GM19397 (cell line): ENCODE data around the gene SCAF8.

Experiments used
- ATAC-seq: cut with Tn5 transposase; IDR thresholded peaks from one replicate; pipeline ENCODE4 v1.9.1; 2021; ENCODE audit warnings: mild to moderate bottlenecking, moderate library complexity; ENCODE audit not compliant: unreplicated experiment

Gene SCAF8

DNA sequence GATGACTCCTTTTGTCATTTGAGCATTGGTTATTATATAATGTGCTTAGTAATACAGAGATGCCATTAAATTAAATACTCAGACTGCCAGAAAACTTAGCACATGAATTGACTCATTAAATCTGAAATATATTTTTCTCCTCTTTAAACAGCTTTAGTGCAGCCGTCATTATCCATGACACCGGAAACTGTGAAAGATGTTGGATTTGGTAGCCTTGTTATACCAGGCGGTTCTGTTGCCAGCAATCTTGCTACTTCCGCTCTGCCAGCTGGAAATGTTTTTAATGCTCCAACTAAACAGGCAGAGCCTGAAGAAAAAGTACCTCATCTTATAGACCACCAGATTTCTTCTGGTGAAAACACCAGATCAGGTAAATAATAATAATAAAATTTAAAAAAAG is 97.6 kb downstream of the SCAF8 start:
- no peak for ATAC-seq

DNA sequence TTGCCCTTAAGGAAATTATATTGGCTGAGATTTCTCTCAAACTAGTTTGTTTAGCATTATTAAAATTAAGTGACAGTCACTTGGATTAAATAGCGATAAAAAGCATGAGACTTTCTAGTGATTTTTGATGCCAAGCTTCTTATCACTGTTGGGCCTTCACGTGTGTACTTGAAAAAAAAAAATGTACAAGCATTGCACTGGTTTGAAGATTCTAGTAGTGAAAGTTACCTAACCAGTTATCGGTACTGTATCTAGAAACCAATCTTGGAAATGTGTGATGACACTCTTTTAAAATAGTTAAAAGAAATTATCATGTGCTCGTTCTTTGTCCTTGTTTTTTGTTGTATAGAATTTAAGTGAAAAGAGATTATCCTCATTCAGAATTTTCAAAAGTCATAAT is 102.1 kb downstream of the SCAF8 start:
- no peak for ATAC-seq

DNA sequence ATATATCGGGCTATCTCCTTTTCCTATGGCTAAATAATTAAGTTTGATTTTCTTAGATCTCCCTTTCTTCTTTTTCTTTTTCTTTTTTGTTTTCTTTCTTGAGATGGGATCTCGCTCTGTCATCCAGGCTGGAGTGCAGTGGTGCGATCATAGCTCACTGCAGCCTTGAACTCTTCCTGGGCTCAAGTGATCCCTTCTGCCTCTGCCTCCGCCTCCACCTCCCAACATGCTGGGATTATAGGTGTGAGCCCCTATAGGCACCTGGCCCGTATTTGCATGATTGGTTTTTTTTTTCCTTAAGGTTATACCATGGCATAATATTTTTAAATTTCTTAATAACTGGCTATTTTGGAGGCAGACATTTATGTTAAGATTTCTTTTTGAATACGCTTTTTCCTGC is 106.3 kb downstream of the SCAF8 start:
- ATAC-seq: no peak

DNA sequence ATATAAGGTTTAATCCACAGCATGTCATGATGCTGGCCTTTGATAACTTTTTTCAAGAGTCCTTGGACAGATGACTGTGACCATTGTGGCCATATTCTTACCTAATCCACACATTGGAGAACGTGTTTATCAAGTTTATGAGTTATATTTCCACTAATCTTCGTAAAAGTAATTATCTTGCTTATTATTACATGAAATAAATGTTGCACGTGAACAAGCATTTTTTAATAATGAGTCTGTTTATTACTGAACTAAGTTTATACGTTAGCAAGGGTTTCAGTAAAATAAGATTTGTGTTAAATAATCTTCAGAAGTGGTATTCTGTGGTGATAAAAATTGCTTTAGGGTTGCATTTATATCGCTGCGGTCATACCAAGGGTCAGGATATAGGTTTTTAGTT is 107.1 kb downstream of the SCAF8 start:
- no peak for ATAC-seq

DNA sequence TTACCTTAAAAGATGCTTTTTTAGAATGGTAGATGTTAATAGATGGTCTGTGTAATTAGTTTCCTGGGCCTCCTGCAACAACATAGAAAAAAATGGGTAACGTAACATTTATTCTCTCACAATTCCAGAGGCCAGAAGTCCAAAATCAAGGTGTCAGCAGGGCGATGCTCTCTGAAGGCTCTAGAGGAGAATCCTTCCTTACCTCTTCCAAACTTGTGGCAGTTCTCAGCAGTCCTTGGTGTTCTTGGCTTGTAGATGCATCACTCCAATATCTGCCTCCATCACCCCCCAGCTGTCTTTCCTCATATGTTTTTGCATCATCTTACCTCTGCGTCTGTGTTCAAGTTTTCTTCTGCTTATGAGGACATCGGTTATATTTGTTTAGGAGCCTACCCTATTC is 107.9 kb downstream of the SCAF8 start:
- no peak for ATAC-seq

DNA sequence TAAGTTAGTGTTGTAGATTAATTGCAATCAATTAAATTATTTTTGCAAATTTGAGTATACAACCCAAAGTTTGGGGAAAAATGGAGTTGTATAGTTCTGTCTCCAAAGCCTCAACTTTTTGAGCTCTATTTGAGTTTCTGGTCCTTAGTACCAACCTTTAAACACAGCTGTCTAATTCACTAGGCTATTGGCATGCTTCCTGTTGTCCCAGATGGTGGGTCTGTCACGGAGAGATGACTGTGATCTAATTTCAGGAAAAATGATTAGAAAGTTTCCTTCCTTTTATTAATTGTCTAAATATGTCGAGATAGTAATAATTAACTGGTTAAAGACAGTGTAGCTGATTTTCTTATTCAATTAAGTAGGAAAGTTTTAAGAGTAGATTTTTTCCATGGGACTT is 109.6 kb downstream of the SCAF8 start:
- no peak for ATAC-seq

DNA sequence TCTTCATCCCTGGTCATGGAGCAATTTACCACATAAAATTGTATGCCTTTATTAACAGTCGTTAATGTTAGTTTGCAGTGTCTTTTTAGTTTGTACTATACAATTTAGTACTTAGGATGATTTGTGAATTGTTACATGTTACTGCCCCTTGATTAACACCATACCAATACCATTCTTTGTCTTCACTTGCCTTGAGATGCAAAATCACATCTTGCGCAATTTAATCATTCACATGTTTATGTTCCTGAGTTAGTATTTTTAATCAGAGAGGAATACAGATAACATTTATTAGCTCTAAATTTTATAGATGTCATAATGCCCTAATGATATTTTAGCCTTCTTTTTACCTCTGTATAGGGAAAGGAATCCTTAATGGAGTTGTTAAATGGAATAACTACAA is 114.1 kb downstream of the SCAF8 start:
- no peak for ATAC-seq

DNA sequence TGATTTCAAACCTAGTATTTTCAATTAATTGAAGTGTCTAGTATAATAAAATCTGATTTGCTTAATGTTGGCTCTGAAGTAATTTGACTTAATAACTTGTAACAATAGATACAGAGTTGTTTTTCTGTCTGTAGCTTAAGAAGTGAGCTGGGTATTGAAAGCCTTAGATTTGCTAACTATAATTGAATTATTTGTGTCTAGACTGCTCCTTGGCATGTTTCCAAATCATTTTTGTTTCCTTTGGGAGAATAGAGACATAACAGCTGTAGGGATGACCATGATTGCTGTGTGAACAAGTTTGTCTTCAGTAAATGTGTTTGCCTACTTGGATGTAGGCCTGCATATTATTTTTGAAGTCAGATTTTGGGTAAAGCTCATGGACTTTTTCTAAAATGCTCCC is 115.4 kb downstream of the SCAF8 start:
- no peak for ATAC-seq

DNA sequence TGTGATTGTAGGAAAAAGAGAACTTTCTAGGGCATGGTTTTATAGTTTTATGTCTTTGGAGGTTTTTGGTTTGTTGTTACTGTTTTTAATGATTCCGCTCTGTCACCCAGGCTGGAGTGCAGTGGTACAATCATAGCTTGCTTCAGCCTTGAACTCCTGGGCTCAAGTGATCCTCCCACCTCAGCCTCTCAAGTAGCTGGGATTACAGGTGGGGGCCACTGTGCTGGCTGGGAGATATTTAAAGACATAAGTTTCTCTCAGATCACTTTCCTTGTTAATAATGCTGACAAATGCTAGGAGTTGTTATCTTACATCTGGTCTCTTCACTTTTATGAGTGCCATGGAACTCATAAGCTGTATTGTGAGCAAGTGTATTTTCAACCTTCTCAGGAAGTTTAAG is 116.3 kb downstream of the SCAF8 start:
- no peak for ATAC-seq

DNA sequence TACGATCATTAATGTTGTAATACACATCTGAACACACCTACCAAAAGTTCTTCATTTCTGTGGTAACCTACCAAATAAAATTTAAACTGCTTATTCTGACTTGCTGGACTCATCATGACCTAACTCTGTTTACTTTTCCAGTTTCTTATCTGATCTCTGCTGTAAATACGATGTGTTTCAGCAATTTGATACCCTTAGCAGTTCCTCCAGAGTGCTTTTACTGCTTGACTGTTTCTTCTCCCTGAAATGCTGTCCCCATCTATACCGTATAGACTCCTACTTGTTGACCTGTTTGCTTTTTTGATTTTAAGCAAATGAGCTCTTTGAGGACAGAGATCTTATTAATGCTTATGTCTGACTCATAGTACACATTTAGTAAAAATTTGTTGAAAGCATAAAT is 119.5 kb downstream of the SCAF8 start:
- ATAC-seq: no peak

DNA sequence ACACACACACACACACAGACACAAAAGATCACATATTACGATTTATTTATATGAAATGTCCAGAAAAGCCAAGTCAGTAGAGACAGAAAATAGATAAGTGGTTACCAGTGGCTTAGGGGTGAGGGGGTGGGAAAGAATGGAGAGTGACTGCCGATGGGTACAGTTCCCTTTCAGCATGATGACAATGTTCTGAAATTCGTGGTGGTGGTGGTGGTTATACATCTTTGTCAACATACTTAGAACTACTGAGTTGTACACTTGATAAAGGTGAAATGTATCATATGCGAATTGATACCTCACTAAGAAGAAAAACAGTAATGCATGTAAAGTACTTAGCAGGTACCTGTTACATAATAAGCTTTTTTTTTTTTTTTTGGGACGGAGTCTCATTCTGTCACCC is 124.3 kb downstream of the SCAF8 start:
- no peak for ATAC-seq

DNA sequence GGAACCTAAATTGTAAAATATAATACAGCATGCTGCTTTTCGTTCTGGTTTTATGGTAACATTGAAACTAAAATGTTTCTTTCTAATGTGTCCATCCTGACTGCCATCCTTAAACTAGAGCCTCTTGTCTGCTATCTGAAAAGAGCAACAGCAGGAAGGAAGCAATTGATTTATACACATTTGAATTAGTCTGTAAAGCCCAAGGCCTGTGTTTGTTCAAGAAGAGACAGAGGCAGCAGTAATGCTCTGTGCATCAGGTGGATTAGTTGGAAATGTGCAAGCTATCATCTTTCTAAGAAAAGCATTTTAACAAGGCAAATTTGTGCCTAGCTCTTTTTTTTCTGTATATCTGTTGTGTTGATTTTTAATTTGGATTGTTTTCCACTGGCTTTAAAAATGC is 128.6 kb downstream of the SCAF8 start:
- ATAC-seq: no peak

DNA sequence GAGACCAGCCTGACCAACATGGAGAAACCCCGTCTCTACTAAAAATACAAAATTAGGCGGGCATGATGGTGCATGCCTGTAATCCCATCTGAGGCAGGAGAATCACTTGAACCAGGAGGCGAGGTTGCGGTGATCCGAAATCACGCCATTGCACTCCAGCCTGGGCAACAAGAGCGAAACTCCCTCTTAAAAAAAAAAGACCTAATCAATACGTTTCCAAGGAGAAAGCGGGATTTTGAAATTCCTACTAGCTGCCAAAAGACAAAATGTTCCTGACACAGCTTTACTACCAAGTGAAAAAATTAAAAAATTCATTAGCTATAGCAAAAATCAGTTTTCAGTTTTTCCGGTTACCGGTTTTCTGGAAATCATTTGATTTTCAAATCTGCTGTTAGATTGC is 129.3 kb downstream of the SCAF8 start:
- no peak for ATAC-seq

DNA sequence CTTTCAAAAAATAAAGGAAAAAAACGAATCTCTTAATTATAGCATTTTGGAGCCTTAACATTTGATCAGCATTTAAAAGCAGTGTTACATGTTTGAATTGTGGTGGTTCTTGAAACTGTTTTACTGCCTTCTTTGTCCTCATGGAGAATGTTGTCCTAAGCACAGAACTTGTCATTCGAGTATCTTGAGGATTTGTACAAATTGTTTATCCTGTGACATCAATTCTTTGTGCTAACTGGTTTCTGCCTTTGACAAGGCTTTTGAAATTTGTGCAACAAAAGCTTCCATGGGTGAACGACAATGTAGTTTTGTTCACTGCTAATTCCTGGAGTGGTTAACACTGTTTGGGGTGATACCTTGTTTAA is 130.8 kb downstream of the SCAF8 start:
- ATAC-seq: no peak

DNA sequence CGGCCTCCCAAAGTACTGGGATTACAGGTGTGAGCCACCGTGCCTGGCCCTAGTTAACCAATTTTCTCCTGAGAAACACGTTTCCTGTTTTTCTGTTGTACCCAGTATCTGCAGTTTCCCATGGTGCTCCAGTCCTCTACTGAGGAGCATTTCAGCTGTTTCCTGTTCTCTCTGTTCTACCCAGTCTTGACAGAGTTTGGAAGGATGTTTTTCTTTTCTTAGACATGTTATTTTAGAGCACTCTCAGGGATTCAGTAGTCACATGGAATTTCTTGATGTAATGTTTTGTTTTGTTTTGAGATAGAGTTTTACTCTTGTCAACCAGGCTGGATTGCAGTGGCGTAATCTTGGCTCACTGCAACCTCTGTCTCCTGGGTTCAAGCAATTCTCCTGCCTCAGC is 132.1 kb downstream of the SCAF8 start:
- no peak for ATAC-seq

DNA sequence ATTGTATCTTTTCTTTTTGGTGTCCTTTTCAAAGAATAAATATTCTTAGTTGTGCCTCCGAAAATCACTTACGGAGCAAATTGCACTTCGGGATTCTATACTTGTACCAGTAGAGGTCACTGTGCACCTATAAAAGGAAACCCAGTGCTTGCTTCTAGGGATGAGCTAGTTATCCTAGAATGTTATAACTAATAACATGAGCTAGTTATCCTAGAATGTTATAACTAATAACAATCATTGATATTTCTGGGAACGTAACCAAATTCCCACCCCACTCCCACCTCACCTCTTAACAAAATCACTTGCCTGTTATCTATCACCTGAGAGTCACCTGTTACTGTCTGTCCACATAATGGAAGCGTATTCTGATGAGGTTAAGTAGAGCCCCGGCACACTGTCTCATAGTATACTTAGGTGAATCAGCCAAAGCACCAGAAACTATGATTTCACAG is 135.0 kb downstream of the SCAF8 start:
- no peak for ATAC-seq

DNA sequence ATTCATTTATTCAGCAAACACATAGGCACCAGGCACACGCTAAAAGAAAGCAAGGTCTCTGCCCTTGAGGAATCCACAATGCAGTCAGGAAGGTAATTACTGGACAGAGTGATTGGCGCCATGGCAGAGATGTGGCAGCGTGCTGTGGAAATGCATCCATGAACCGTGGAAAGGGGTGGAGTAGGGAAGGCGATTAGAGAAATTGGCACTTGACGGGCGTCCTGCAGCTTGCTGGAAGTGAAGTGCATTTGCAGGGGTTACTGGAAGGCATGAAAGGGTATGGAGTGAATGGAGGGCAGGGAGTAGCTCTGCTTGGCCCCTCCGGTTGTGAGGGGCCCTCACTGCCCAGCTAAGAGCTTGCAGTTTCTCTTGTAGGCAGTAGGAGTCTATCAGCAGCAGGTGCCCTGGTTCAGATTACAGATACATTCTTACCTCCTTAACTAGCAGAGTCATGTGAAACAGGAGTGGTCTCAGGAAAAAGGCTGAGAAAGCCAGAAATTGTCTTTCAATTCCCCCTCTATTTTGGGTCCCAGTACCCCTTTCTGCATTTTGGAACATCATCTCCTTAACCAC is 139.4 kb downstream of the SCAF8 start:
- ATAC-seq: no peak

DNA sequence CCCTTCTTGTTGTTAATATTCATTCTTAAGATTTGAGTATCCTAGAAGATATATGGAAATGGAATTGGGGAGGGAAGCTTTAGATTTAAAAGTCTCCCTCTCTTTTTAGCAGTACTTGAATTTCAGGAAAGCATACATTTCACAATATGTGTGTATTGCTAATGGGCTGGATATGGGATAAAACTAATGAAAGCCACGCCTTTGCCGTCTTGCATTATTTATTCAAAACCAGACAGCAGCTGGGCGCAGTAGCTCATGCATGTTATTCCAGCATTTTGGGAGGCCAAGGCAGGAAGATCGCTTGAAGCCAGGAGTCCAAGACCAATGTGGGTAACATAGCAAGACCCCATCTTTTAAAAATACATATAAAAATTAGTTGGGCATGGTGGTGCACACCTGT is 140.3 kb downstream of the SCAF8 start:
- ATAC-seq: no peak

DNA sequence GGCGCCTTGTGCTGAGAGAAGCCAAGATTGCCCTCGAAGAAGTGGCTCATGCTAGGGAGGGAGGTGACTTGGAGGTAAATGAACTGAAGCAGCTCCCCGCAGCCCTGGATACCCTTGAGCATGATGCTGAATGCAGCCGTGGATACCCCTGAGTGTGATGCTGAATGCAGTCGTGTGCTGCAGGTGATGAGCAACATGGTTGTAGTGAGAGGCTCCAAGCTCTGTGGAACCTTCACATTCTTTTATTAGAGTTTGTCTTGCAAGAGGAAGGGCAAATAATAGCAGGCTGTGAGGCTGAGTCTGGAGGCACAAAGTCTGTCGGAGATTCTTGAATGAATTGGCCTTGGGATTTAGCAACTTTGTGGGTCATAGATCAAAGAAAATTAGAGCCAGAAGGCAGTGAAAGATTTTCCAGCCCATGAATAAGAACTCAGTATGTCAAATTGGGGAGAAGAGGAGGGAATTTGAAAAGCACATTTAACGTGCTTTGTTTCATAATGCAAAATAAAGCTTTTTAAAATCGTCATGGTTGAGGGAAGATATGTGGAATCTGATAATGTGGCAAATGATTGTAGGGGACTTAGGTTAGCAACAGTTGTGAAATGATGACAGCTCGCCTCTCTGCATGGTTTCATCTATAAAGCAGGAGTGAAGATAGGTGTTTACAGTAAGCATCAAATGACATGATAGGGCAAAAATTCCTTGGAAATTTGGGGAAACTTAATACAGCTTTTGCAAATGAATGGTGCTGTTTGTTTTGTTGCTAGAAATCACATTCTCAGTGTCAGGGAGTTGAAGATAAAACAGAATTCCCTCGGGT is 141.8 kb downstream of the SCAF8 start:
- no peak for ATAC-seq

DNA sequence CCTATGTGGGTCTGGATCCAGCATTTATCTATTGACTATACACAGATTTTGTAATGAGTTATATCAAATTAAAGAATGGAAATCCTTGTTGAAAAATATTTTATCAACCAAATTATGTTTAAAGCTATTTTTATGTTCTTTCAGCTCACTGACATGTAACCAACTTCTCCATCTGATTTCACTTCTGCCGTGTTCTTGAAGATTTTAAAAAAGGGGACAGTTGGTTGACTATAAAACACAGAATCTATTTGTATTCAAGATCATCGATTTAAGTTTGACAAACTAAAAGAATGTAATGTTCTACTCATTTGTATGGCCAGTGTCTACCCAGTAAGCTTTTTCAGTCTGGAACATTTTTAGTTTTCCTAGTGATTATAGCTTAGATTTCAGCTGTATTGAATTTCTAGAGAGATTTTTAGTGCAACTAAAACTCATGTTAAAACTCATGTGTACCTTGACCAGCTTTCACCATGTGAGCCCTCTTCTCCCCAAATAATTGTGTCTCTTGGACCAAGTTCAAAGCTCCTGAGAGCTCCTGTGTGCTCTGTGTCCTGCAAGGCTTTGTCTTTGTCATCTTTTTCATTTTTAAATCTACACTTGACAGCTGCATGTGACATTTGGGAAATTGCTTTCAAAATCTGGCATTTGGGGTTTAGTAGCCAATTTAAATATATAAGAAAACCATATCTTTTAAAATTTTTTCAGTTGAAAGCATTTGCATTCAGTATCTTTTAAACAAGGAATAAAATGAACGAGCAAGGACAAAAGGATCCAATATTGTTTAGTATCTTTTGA is 143.5 kb downstream of the SCAF8 start:
- no peak for ATAC-seq

DNA sequence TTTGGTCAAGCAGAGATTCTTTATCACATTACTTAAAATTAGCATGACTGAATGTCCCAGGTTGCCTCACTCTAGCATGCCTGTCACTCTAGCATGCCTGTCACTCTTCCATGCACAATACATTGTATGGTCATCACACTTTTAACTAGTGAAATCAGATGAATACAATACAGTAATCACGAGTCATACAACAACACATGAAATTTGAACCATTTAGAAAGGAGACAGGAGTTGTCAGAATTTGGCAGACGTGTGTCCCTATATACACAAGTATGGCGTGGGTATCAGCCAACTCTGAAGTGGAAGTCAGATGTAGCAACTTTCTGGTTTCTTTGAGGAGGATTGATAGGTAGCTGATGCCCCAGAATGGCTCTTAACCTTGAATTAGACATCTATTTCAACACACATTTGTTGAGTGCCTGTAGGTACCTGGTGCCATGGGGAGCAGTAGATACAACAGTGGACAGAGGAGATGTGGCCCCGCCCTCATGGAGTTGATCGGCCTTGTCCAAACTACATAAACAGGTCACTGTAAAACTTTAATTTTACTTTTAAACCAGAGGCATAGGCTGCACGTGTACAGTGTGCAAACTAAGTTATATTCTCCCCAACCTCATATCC is 145.8 kb downstream of the SCAF8 start:
- ATAC-seq: no peak

DNA sequence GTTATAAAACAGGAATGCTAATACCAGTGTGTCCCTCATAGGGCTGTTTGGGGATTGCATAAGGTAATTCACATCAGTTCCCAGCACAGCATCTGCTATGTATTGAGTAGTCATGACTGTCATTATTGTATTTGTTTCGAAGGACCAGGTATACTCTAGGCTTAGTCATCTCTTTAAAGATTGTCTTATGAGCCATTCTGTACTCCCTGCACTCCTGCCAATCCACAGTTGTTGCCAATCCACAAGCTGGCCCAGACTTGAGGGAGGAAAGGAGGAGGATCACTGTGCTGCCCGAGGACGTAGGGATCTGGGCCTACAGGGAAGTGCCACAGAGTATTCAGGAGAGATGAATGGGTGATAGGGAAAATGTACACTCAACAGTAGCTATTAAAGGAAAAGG is 148.9 kb downstream of the SCAF8 start:
- ATAC-seq: no peak
